Measurements from ENCODE around the gene PTPN18. TPM values are rescaled to one million over a fixed set of nuclear protein-coding genes. Genes with fewer than 3 reads are reported as not detected.

Gene PTPN18
- total and polyA plus RNA-seq, 2 donors (not counting 3 experiments of a cell fraction or from before 2014, with no cell fraction given): 39.4 to 39.6 TPM

DNA sequence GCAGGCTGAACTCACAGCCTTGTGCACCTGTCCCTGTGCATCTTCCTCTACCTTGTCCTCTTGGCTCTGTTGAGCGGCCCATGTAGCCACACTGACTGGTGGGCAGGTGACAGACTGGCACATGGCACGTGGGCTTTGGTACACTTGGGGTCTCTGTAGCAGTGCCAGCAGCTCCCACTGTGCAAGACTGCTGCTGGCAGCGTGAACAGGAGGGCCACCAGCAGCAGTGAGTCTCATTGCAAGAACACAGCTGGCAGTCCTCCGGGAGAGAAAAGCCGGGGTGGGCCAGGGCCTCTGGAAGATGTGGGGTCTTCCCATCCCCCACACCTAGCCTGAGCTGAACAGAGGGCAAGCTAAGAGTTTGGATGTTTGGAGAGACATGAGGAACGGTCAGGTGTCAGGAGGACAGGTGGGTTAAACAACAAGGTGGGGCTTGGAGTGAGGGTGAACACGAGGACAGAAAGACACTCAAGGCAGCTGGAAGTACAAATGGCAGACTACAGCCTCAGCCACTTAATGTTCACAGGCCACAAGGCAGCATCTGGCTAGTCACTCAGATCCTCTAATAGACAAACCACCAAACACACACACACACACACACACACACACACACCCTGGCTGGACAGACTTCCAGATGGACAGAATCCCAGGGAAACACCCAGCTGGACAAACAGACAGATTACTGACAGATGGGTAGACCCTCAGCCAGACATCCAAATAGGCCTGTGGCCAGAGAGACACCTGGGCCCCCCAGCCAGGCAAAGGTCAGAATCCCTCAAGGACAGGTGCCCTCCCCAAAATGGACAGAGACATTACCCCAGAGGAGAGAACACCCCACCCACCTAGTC is 2.3 kb upstream of the PTPN18 start:
- no peaks in the 10 kb centered on the region for H4K20me1 ChIP-seq (replicated peaks; ENCODE audit: control insufficient read depth, extremely low read depth, insufficient read depth, low read length)
- DNase-seq (ENCODE audit: low read depth, low spot score): no peak
- no peak overlapping the region for H2AFZ ChIP-seq (ENCODE audit: low read depth, low read length)
- intact Hi-C loops (cut with micrococcal nuclease) (loop anchor here (10.0 kb wide), 1 partner anchor 371 kb away; the partner anchor contains the start of gene GPR148), dilution Hi-C loops (cut with MboI; ENCODE audit: extremely low pct_ligation_motif_present, low sequenced_read_pairs) (no loop called here)
- no peaks in the 10 kb centered on the region for H3K79me2 ChIP-seq (ENCODE audit: control insufficient read depth, insufficient read depth, low read length)
- peaks cover 4% of the 10 kb centered on the region for H3K4me1 ChIP-seq (ENCODE audit: control insufficient read depth, extremely low read depth, insufficient read depth, low read length)
- FAIRE-seq: no peak
- H3K9ac ChIP-seq (replicated peaks; ENCODE audit: extremely low read depth, insufficient read depth, low read length): no peak overlapping the region
- BruUV-seq (replicated peaks): no TSS peak
- ChIA-PET CTCF (interaction anchor here (1.3 to 1.5 kb wide), 3 partner anchors 11 to 20 kb away, joined by 5 to 6 read pairs (median 5); partner anchors contain the start of gene IMP4), POLR2A (no interaction called here)
- no peak overlapping the region for H3K4me2 ChIP-seq (ENCODE audit: insufficient read depth, low read length)
- no peaks in the 10 kb centered on the region for H3K27me3 ChIP-seq (ENCODE audit: control insufficient read depth in 2 of 2, insufficient read depth in 2 of 2, low read length in 2 of 2)
- H3K9me3 ChIP-seq (replicated peaks; ENCODE audit: control insufficient read depth, insufficient read depth, low read length): no peaks in the 10 kb centered on the region
- H3K36me3 ChIP-seq (ENCODE audit: control insufficient read depth in 2 of 2, extremely low read depth in 1 of 2, insufficient read depth in 2 of 2, low read length in 2 of 2): no peaks in the 10 kb centered on the region
- no peaks in the 10 kb centered on the region for H3K9me1 ChIP-seq (replicated peaks; ENCODE audit: control insufficient read depth, extremely low read depth, insufficient read depth, low read length)
- TF ChIP-seq POLR2AphosphoS5 (IDR thresholded peaks at IDR 0.05; ENCODE audit: insufficient read depth, low read depth, low read length) (no peak), EZH2 (IDR thresholded peaks at IDR 0.05; ENCODE audit: borderline replicate concordance, low read depth, low read length, severe bottlenecking) (no peak), FOS (IDR thresholded peaks at IDR 0.05; ENCODE audit: borderline replicate concordance, insufficient read depth, low read length) (no peak), JUN (IDR thresholded peaks at IDR 0.05; ENCODE audit: borderline replicate concordance, insufficient read depth, insufficient read length, low read depth) (no peak), MYC (IDR thresholded peaks at IDR 0.05; ENCODE audit: low read depth, low read length) (no peak), POLR2A (IDR thresholded peaks at IDR 0.05; ENCODE audit: low read depth, low read length) (no peak), GATA2 (IDR thresholded peaks at IDR 0.05; ENCODE audit: insufficient read depth, insufficient read length, low read depth, low read length) (no peak)
- TF ChIP-seq, protein P1, sequence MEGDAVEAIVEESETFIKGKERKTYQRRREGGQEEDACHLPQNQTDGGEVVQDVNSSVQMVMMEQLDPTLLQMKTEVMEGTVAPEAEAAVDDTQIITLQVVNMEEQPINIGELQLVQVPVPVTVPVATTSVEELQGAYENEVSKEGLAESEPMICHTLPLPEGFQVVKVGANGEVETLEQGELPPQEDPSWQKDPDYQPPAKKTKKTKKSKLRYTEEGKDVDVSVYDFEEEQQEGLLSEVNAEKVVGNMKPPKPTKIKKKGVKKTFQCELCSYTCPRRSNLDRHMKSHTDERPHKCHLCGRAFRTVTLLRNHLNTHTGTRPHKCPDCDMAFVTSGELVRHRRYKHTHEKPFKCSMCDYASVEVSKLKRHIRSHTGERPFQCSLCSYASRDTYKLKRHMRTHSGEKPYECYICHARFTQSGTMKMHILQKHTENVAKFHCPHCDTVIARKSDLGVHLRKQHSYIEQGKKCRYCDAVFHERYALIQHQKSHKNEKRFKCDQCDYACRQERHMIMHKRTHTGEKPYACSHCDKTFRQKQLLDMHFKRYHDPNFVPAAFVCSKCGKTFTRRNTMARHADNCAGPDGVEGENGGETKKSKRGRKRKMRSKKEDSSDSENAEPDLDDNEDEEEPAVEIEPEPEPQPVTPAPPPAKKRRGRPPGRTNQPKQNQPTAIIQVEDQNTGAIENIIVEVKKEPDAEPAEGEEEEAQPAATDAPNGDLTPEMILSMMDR (IDR thresholded peaks at IDR 0.05; ENCODE audit: extremely low read depth in 1 of 2, insufficient read depth in 1 of 2, low read depth in 1 of 2, low read length in 2 of 2): no peak
- TF ChIP-seq, protein P2, sequence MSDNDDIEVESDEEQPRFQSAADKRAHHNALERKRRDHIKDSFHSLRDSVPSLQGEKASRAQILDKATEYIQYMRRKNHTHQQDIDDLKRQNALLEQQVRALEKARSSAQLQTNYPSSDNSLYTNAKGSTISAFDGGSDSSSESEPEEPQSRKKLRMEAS (IDR thresholded peaks at IDR 0.05; ENCODE audit: insufficient read depth, insufficient read length): no peak
- no peak overlapping the region for H3K4me3 ChIP-seq (replicated peaks in 1 of 3; ENCODE audit: insufficient read depth in 1 of 3, low read depth in 1 of 3, low read length in 3 of 3)
- no peak overlapping the region for H3K27ac ChIP-seq (ENCODE audit: insufficient read depth, low read depth, low read length)
